Measurements from ENCODE around the gene SUMO2. TPM values are rescaled to one million over a fixed set of nuclear protein-coding genes. Genes with fewer than 3 reads are reported as not detected.
"Not testable (repeated sequence)": the region's sequence is repeated elsewhere in the genome, so short reads cannot be mapped to it uniquely, and the experiment has no call there.

The SUMO2 gene
- total RNA-seq, 1 experiment from 2014 or later = 616 TPM

DNA sequence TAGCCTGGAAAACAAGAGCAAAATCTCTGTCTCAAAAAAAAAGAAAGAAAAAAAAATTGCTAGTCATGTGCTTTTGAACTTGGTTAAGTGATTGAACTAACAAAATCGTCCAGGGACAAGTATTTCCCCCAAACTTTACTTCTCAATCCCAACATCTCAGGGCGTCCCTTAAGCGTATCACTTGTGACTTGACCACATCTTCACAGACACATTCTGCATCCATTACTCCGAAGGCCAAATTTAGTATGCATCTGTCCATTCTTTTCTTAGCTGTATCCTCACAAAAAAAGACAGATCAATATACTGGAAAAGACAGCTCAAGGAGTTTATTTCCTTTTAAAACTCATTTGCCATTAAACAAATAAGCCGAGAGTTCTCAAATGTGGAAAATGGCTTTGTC lies 22.5 kb downstream of the SUMO2 start:
- TF ChIP-seq, protein P1, sequence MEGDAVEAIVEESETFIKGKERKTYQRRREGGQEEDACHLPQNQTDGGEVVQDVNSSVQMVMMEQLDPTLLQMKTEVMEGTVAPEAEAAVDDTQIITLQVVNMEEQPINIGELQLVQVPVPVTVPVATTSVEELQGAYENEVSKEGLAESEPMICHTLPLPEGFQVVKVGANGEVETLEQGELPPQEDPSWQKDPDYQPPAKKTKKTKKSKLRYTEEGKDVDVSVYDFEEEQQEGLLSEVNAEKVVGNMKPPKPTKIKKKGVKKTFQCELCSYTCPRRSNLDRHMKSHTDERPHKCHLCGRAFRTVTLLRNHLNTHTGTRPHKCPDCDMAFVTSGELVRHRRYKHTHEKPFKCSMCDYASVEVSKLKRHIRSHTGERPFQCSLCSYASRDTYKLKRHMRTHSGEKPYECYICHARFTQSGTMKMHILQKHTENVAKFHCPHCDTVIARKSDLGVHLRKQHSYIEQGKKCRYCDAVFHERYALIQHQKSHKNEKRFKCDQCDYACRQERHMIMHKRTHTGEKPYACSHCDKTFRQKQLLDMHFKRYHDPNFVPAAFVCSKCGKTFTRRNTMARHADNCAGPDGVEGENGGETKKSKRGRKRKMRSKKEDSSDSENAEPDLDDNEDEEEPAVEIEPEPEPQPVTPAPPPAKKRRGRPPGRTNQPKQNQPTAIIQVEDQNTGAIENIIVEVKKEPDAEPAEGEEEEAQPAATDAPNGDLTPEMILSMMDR (IDR thresholded peaks at IDR 0.05) = no peak
- TF ChIP-seq TCF7L2 (IDR thresholded peaks at IDR 0.05; ENCODE audit: low read depth, low read length) (no peak), SIN3A (IDR thresholded peaks at IDR 0.05; ENCODE audit: borderline replicate concordance, insufficient read depth, low read depth, low read length) (no peak), REST (IDR thresholded peaks at IDR 0.05; ENCODE audit: insufficient read depth in 1 of 2, low read depth in 2 of 2, low read length in 1 of 2) (no peak), POLR2AphosphoS5 (IDR thresholded peaks at IDR 0.05; ENCODE audit: low read depth, low read length) (no peak)
- no peaks in the 10 kb centered on the region for H3K36me3 ChIP-seq (ENCODE audit: control insufficient read depth, insufficient read depth, low read length)
- ChIA-PET CTCF (no interaction called here), POLR2A (no interaction called here)
- in situ Hi-C loops (cut with HindIII; ENCODE audit: low pct_unique_long_range_greater_than_20kb, low sequenced_read_pairs) (no loop called here), intact Hi-C loops (cut with micrococcal nuclease; ENCODE audit: unreplicated experiment) (no loop called here)
- H3K9me3 ChIP-seq (ENCODE audit: control insufficient read depth, insufficient read depth, low read depth, low read length) = no peaks in the 10 kb centered on the region
- peaks cover 27% of the 10 kb centered on the region for H3K4me1 ChIP-seq (ENCODE audit: control insufficient read depth, insufficient read depth, low read length)
- DNase-seq (ENCODE audit: low read depth, low spot score) (no peak), ATAC-seq (no peak)
- no peaks in the 10 kb centered on the region for H3K27me3 ChIP-seq (ENCODE audit: control insufficient read depth, insufficient read depth, low read length)
- no TSS peak for BruUV-seq (replicated peaks)
- H3K27ac ChIP-seq (ENCODE audit: low read length) = peak overlapping the region; percentile 71
- H3K4me3 ChIP-seq (ENCODE audit: low read depth in 2 of 2, low read length in 2 of 2) = no peak overlapping the region

GRCh38 chr17:75159196-75160031 lies 23.3 kb downstream of the SUMO2 start:
- CTCF ChIA-PET = interaction anchor here (0.5 to 0.8 kb wide), 2 partner anchors 46 to 104 kb away, joined by 3 read pairs; no protein-coding TSS in a partner anchor

GRCh38 chr17:75158480-75158879 lies 24.3 kb downstream of the SUMO2 start:
- peak overlapping the region; percentile 71 for H3K27ac ChIP-seq (ENCODE audit: low read length)
- intact Hi-C loops (cut with micrococcal nuclease; ENCODE audit: unreplicated experiment); CTCF ChIA-PET; in situ Hi-C loops (cut with HindIII; ENCODE audit: low pct_unique_long_range_greater_than_20kb, low sequenced_read_pairs); H3K9me3 ChIP-seq (ENCODE audit: control insufficient read depth, insufficient read depth, low read depth, low read length); ATAC-seq; DNase-seq (ENCODE audit: low read depth, low spot score); H3K4me3 ChIP-seq (ENCODE audit: low read depth in 2 of 2, low read length in 2 of 2); H3K36me3 ChIP-seq (ENCODE audit: control insufficient read depth, insufficient read depth, low read length); BruUV-seq (replicated peaks); H3K27me3 ChIP-seq (ENCODE audit: control insufficient read depth, insufficient read depth, low read length): not testable (repeated sequence)
- POLR2A ChIA-PET = interaction anchor here (0.6 kb wide), 1 partner anchor 19 kb away, joined by 15 read pairs; no protein-coding TSS in a partner anchor
- H3K4me1 ChIP-seq (ENCODE audit: control insufficient read depth, insufficient read depth, low read length) = peaks cover 32% of the 10 kb centered on the region

More at GRCh38 chr17:75159196-75160031, 23.3 kb downstream of the SUMO2 start:
- Histone ChIP-seq H3K27ac (ENCODE audit: low read length) (peak overlapping the region; percentile 71), H3K36me3 (ENCODE audit: control insufficient read depth, insufficient read depth, low read length) (no peaks in the 10 kb centered on the region), H3K4me1 (ENCODE audit: control insufficient read depth, insufficient read depth, low read length) (peaks cover 32% of the 10 kb centered on the region), H3K27me3 (ENCODE audit: control insufficient read depth, insufficient read depth, low read length) (no peaks in the 10 kb centered on the region), H3K4me3 (ENCODE audit: low read depth in 2 of 2, low read length in 2 of 2) (no peak overlapping the region), H3K9me3 (ENCODE audit: control insufficient read depth, insufficient read depth, low read depth, low read length) (no peaks in the 10 kb centered on the region)
- ATAC-seq = peak; percentile 80
- TF ChIP-seq POLR2AphosphoS5 (IDR thresholded peaks at IDR 0.05; ENCODE audit: low read depth, low read length) = peak; percentile 39; the same call in 1 of the 2 replicates
- no peak for TF ChIP-seq TCF7L2 (IDR thresholded peaks at IDR 0.05; ENCODE audit: low read depth, low read length)
- no TSS peak for BruUV-seq (replicated peaks)
- in situ Hi-C loops (cut with HindIII; ENCODE audit: low pct_unique_long_range_greater_than_20kb, low sequenced_read_pairs) (no loop called here), intact Hi-C loops (cut with micrococcal nuclease; ENCODE audit: unreplicated experiment) (no loop called here)
- POLR2A ChIA-PET = interaction anchor here (0.7 kb wide), 1 partner anchor 49 kb away, joined by 3 read pairs; no protein-coding TSS in a partner anchor
- peak; percentile 52 for DNase-seq (ENCODE audit: low read depth, low spot score)
